Ramos (cell line): ENCODE results near the gene FXYD1.

Source experiments
- in situ Hi-C: fragments of 300-500 bp; cut with MboI; formaldehyde crosslinking; loops from one replicate; pipeline ENCODE4 v1.14.3; 2022; ENCODE audit warnings: low sequenced_read_pairs; ENCODE audit not compliant: unreplicated experiment

FXYD1 gene

GRCh38 chr19:35156673-35157014, 18.0 kb downstream of the FXYD1 start:
- in situ Hi-C loops, result no loop called here

GRCh38 chr19:35157431-35157830, 18.8 kb downstream of the FXYD1 start:
- in situ Hi-C loops, result no loop called here

- in situ Hi-C loops, result no loop called here
Observed at GRCh38 chr19:35159606-35160005, 21.0 kb downstream of the FXYD1 start.

GRCh38 chr19:35160629-35161433, 22.2 kb downstream of the FXYD1 start:
- in situ Hi-C loops, result no loop called here

GRCh38 chr19:35161434-35161743, 22.8 kb downstream of the FXYD1 start:
- in situ Hi-C loops, result no loop called here

- in situ Hi-C loops, result no loop called here
Observed at GRCh38 chr19:35162471-35163326, 24.1 kb downstream of the FXYD1 start.

GRCh38 chr19:35164418-35164817, 25.8 kb downstream of the FXYD1 start:
- in situ Hi-C loops, result no loop called here

- in situ Hi-C loops, result no loop called here
Observed at GRCh38 chr19:35165200-35166058, 26.8 kb downstream of the FXYD1 start.

GRCh38 chr19:35166100-35167063, 27.8 kb downstream of the FXYD1 start:
- in situ Hi-C loops, result no loop called here

- in situ Hi-C loops, result no loop called here
Observed at GRCh38 chr19:35167251-35168119, 28.9 kb downstream of the FXYD1 start.

GRCh38 chr19:35168196-35168595, 29.6 kb downstream of the FXYD1 start:
- in situ Hi-C loops, result no loop called here

GRCh38 chr19:35169221-35169995, 30.8 kb downstream of the FXYD1 start:
- in situ Hi-C loops, result no loop called here

GRCh38 chr19:35170359-35171061, 31.9 kb downstream of the FXYD1 start:
- in situ Hi-C loops, result no loop called here

GRCh38 chr19:35171730-35172129, 33.1 kb downstream of the FXYD1 start:
- in situ Hi-C loops, result no loop called here

- in situ Hi-C loops, result no loop called here
Observed at GRCh38 chr19:35174226-35174625, 35.6 kb downstream of the FXYD1 start.

GRCh38 chr19:35176181-35176570, 37.6 kb downstream of the FXYD1 start:
- in situ Hi-C loops, result no loop called here
